Measurements from ENCODE around the gene C1QL3.

Gene C1QL3

DNA sequence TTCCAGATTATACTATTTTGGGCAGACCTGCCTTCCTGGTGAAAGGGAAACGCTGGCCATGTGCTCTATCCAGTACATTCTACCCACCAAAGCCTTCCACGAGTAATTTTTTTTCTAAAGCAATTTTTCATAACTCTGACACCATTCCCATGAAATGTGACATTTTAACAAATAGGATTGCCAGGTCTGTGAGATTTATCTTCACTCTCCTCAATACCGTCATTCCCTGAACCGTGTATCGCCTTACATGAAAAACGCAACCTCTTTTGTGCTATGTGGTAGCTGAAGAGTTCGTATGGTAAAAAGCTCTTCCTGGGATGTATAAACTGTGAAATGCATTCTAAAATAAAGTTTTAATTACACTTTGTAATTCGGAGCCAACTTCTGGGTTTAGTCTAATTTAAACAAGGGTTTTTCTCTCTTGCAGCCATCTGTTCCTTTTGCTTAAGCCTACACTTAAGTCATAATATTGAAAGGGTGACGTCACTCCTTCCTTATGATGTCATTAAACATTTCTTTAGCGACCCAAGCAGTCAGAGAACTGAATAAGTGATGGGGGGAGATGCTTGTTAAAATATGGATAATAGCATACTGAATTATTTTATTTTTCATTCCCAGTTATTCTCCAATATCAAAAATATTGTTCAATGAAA, 27.7 kb downstream of the C1QL3 start:
- DNase-seq (ENCODE audit: low spot score) = no peak

DNA sequence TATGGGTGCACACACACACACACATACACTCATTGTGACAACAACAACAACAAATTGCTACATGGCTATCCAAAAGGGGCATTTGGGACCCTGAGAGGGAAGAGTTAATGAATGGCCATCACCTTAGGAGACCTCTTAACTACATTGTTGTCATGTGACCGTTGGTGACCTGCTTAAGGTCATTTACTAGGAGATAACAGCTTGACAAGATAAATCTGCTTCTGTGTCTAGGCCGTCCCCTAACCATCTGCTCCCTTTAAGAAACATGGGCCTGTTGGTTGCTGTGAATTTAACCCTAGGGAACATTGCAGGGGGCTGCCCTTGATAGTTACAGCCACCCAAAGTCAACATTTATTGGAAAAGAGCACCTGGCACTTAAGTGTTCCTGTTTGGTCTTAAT, 29.7 kb downstream of the C1QL3 start:
- no peak for DNase-seq (ENCODE audit: low spot score)

DNA sequence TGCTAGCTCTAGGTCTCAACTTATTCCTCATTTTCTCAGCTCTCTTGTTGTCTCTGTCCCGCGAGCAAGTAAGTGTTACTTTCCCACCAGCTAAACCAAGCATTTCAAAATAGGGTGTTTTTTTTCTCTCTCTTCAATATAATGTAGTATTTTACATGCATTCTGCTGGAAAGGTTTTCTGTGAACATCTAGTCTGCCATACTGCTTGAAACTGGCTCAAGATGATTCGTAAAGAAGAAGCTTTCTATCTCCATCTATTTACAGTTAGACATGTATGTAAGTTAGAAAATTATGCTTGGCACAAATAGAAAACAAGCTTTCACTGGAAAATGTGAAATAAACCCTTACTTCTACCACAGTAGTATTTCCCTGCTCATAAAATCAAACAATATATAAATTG, 31.2 kb downstream of the C1QL3 start:
- DNase-seq (ENCODE audit: low spot score) = no peak

DNA sequence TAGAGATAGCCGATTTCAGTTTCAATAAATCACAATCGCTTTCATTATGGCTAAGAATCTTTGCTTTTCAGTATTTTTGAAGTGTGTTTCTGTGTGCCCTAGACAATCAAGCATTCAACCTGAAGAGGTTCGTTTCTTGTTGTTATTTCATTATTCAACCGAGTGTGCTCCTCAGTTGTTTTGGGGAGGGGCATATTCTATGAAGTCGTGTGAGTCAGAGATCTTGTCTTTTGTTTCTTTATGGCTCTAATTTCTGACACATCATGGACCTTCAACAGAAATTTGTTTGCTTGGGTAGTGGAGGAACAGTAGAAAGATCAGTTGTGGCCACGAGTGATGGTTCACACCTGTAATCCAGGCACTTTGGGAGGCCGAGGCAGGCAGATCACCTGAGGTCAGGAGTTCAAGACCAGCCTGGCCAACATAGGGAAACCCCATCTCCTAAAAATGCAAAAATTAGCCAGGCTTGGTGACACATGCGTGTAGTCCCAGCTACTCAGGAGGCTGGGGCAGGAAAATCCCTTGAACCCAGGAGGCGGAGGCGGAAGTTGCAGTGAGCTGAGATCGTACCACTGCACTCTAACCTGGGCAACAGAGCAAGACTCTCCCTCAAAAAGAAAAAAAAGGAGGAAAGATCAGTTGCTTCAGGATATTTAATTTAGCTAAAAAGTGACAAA, 38.3 kb downstream of the C1QL3 start:
- no peak for DNase-seq (ENCODE audit: low spot score)

DNA sequence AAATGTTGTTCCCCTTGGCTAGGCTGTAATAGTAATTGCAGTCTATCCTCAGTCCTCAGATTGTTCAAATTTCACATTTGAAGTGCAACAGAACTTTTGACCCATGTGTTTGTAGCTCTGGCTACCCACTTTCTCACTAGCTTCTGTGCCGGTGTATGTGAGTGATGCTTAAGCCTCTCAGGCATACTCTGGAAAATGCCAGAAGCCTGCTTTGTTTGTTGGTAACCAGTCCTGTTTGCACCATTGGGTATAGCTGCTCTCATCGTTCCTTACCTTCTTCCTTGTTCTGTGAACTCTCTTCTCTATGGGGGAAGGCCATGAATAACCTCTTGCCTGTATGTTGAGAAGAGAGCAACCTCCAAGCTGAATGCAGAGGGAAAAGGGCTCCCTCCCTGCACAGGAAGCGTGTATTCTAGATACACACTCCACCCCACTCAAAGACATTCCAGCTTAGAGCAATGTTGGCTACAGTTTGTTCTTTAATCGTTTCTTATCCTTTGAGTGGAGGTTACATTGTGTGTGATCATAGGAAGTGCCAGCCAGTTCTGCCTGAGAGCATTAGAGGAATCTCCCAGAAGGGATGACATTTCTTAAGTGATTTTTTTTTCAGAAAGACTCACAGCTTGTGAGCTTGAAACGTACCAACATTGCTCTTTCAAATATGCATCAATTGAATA, 40.5 kb downstream of the C1QL3 start:
- DNase-seq (ENCODE audit: low spot score) = no peak

DNA sequence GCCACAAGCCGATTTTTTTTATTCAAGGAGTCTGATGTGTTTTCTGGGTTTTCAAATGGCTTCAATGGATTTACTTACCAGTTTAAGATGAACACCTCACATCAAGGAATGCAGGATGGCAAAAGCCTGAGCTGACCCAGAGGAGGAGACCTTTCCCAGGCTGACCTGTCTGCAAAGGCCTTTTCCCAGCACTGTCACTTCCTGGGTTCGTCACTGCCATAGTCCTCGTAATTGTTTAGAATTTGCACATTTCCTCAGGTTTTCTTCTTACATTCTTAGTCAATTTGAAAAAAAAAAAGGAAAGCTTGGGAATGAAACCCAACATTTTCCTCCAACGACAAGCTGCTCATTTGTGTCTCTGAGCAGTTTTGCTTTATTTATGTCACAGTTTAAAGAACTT, 42.9 kb downstream of the C1QL3 start:
- no peak for DNase-seq (ENCODE audit: low spot score)

DNA sequence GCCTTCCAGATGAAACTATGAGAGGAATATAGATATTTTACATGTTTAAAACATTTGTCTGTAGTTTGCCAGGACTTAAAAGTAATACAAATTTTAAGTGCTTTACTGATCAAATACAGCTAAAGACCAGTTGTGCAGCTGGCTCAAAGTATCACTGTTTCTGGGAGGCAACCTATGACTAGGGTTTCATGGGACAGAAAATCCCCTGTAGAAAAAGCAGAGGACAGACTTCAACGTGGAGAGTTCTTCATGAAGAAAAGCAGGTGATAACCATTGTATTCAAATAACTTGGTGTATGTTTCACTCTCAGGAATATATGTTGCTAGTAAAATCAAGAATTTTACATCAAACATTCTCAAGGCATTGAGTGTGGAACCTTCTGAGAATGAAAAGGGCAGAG, 43.9 kb downstream of the C1QL3 start:
- no peak for DNase-seq (ENCODE audit: low spot score)

DNA sequence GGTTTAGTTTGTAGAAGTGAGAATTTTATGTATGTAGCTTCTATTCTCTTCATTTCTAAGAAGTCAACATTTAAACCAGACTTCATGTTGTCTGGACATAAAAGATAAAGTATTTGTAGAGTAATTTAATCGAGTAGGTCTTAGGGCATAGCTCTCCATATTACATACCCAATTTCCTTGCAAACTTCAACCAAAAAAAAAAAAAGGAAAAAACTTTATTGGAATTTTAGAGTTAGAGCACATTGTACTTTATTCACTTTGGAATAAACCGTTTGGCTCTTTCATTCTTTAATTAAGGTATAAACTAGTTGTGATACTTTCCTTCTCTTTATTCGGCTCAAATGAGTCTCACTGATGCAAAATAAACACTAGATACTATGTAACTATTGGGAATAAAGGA, 48.9 kb downstream of the C1QL3 start:
- DNase-seq (ENCODE audit: low spot score) = no peak

DNA sequence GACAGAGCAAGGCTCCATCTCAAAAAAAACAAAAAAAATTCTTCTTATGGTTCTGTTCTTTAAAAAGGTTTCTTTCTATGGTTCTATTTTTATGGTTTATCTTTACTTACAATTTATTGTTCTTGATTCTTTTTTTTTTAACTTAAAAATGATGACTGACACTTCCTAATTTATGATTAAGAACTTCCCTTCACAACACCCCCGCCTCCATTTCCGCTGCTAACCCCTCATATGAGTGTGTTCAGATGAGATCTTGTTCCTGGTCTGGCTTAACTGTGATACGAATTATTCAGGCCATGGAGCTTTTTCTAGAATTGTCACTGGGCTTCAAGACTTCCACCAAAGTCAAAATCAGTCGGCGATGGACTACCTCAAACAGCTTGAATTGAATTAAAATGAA, 50.9 kb downstream of the C1QL3 start:
- no peak for DNase-seq (ENCODE audit: low spot score)

DNA sequence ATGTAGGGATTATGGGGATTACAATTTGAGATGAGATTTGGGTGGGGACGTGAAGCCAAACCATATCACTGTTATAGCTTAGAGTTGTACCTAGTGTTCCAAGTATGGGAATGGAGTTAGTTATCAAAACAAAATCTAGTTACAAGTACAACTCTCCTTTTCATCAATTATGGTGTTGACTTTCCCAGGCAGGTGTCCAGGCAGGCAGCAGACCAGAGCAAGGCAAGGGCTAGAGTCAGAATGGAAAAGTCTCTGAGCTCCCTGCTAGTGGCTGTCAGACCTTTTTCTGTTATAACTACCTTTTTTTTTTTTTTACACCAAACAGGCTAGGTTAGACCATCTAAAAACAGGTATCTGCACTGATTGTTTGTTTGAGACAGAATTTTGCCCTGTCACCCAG, 55.7 kb downstream of the C1QL3 start:
- no peak for DNase-seq (ENCODE audit: low spot score)
